Neural cell (in vitro differentiated cells): ENCODE results near the gene CBFA2T2. TPM values are rescaled to one million over a fixed set of nuclear protein-coding genes. Genes with fewer than 3 reads are reported as not detected.

Source experiments
- H2AFZ ChIP-seq: fragments of 200-600, 300-800 bp; sonication (generic), shearing (Covaris generic); 2 replicates; pipeline ENCODE4 v1.6.0; 2014; ENCODE audit warnings: low read depth, mild to moderate bottlenecking, antibody characterized with exemption, low read length, moderate library complexity
- H3F3A ChIP-seq: fragments of 200-600 bp; shearing (Covaris generic); 2 replicates; pipeline ENCODE4 v1.6.1; 2016; ENCODE audit warnings: mild to moderate bottlenecking, moderate library complexity, mixed read lengths, antibody characterized with exemption, low read length; ENCODE audit not compliant: insufficient read depth, poor library complexity, severe bottlenecking
- H3K27ac ChIP-seq: fragments of 200-600, 300-800 bp; sonication (generic), shearing (Covaris generic); 2 replicates; pipeline ENCODE4 v1.5.1; 2014; ENCODE audit warnings: mild to moderate bottlenecking, low read length, moderate library complexity
- H3K27me3 ChIP-seq: fragments of 300-800, 200-600 bp; sonication (generic), shearing (Covaris generic); 2 replicates; pipeline ENCODE4 v1.6.0; 2014; ENCODE audit warnings: mild to moderate bottlenecking, low read depth, low read length, moderate library complexity; ENCODE audit not compliant: insufficient read depth
- H3K36me3 ChIP-seq: fragments of 300-800, 200-600 bp; sonication (generic), shearing (Covaris generic); 2 replicates; pipeline ENCODE4 v1.5.1; 2014; ENCODE audit warnings: mild to moderate bottlenecking, antibody characterized with exemption, low read length, moderate library complexity; ENCODE audit not compliant: insufficient read depth
- H3K4me2 ChIP-seq: fragments of 300-800, 200-600 bp; sonication (generic), shearing (Covaris generic); 2 replicates; pipeline ENCODE4 v1.6.0; 2014; ENCODE audit warnings: mild to moderate bottlenecking, low read length
- H3K4me3 ChIP-seq: fragments of 300-800, 200-600 bp; sonication (generic), shearing (Covaris generic); 2 replicates; pipeline ENCODE4 v1.5.1; 2014; ENCODE audit warnings: mild to moderate bottlenecking, low read length, moderate library complexity
- H3K79me2 ChIP-seq: fragments of 200-600 bp; shearing (Covaris generic); replicated peaks from 2 replicates; pipeline ENCODE4 v1.6.0; 2014; ENCODE audit warnings: mild to moderate bottlenecking, low read length, moderate library complexity; ENCODE audit not compliant: insufficient read depth
- H3K9ac ChIP-seq: fragments of 300-800, 200-600 bp; sonication (generic), shearing (Covaris generic); 2 replicates; pipeline ENCODE4 v1.6.1; 2016; ENCODE audit warnings: mild to moderate bottlenecking, low read length, mixed read lengths
- H3K9me2 ChIP-seq: fragments of 200-600 bp; shearing (Covaris generic); 2 replicates; pipeline ENCODE4 v1.6.1; 2016; ENCODE audit warnings: mild to moderate bottlenecking, low read length, mixed read lengths; ENCODE audit not compliant: insufficient read depth
- H3K9me3 ChIP-seq: fragments of 200-600, 300-800 bp; sonication (generic), shearing (Covaris generic); 2 replicates; pipeline ENCODE4 v1.6.1; 2016; ENCODE audit warnings: mild to moderate bottlenecking, mixed run types, low read length, moderate library complexity, mixed read lengths
- H4K20me1 ChIP-seq: fragments of 200-600 bp; shearing (Covaris generic); 2 replicates; pipeline ENCODE4 v1.6.1; 2016; ENCODE audit warnings: mild to moderate bottlenecking, mixed run types; ENCODE audit not compliant: insufficient read depth
- EP300 ChIP-seq: fragments of 450-650 bp; conservative IDR thresholded peaks from 2 replicates; pipeline ENCODE4 v1.6.1; 2014; ENCODE audit warnings: antibody characterized with exemption, mild to moderate bottlenecking, moderate library complexity; ENCODE audit not compliant: poor library complexity, severe bottlenecking
- EZH2 ChIP-seq: fragments of 200-600, 300-800 bp; shearing (Covaris generic), sonication (generic); IDR thresholded peaks from 2 replicates; pipeline ENCODE4 v1.6.1; 2014; ENCODE audit warnings: antibody characterized with exemption, low read length, borderline replicate concordance, mild to moderate bottlenecking; ENCODE audit not compliant: insufficient read depth, poor library complexity, severe bottlenecking
- MXI1 ChIP-seq: fragments of 450-650 bp; conservative IDR thresholded peaks from 2 replicates; pipeline ENCODE4 v1.6.1; 2014; ENCODE audit warnings: antibody characterized with exemption, mild to moderate bottlenecking; ENCODE audit not compliant: poor library complexity, severe bottlenecking
- POLR2AphosphoS5 ChIP-seq: IDR thresholded peaks from 2 replicates; pipeline ENCODE4 v1.6.1; 2012
- RAD21 ChIP-seq: fragments of 450-650 bp; conservative IDR thresholded peaks from 2 replicates; pipeline ENCODE4 v1.6.1; 2014; ENCODE audit warnings: antibody characterized with exemption, mild to moderate bottlenecking, moderate library complexity
- REST ChIP-seq: IDR thresholded peaks from 2 replicates; pipeline ENCODE4 v1.6.1; 2012; ENCODE audit warnings: borderline replicate concordance
- SMC3 ChIP-seq: fragments of 450-650 bp; conservative IDR thresholded peaks from 2 replicates; pipeline ENCODE4 v1.6.1; 2014; ENCODE audit warnings: antibody characterized with exemption, mild to moderate bottlenecking, moderate library complexity; ENCODE audit not compliant: poor library complexity
- TAF1 ChIP-seq: IDR thresholded peaks from 2 replicates; pipeline ENCODE4 v1.6.1; 2012; ENCODE audit warnings: low read depth
- polyA plus RNA-seq: library from polyadenylated mRNA; depleted of rRNA; stranded (reverse); fragments of >200 nt; gene quantifications from 2 replicates; pipeline ENCODE4 v1.2.3, GENCODE V29; 2014
- TF ChIP-seq, protein P1 (sequence below): fragments of 450-650 bp; IDR thresholded peaks from 2 replicates; pipeline ENCODE4 v1.5.1; 2014; ENCODE audit warnings: antibody characterized with exemption, mild to moderate bottlenecking, moderate library complexity; ENCODE audit not compliant: poor library complexity, severe bottlenecking

CBFA2T2 gene
- polyA plus RNA-seq, 1 donor from 2014 or later, result 15.9 TPM

GRCh38 chr20:33693289-33693688, 203.4 kb downstream of the CBFA2T2 start:
- H4K20me1 ChIP-seq, result no peaks in the 10 kb centered on the region
- no peaks in the 10 kb centered on the region for H3K9me3 ChIP-seq
- H3K9me2 ChIP-seq, result no peaks in the 10 kb centered on the region
- no peak overlapping the region for H2AFZ ChIP-seq
- H3F3A ChIP-seq, result no peaks in the 10 kb centered on the region
- no peaks in the 10 kb centered on the region for H3K79me2 ChIP-seq
- TF ChIP-seq TAF1 (no peak), RAD21 (no peak), EZH2 (no peak), POLR2AphosphoS5 (no peak), SMC3 (no peak), EP300 (no peak), REST (no peak), MXI1 (no peak)
- TF ChIP-seq, protein P1, sequence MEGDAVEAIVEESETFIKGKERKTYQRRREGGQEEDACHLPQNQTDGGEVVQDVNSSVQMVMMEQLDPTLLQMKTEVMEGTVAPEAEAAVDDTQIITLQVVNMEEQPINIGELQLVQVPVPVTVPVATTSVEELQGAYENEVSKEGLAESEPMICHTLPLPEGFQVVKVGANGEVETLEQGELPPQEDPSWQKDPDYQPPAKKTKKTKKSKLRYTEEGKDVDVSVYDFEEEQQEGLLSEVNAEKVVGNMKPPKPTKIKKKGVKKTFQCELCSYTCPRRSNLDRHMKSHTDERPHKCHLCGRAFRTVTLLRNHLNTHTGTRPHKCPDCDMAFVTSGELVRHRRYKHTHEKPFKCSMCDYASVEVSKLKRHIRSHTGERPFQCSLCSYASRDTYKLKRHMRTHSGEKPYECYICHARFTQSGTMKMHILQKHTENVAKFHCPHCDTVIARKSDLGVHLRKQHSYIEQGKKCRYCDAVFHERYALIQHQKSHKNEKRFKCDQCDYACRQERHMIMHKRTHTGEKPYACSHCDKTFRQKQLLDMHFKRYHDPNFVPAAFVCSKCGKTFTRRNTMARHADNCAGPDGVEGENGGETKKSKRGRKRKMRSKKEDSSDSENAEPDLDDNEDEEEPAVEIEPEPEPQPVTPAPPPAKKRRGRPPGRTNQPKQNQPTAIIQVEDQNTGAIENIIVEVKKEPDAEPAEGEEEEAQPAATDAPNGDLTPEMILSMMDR, result no peak
- no peak overlapping the region for H3K9ac ChIP-seq
- no peak overlapping the region for H3K27ac ChIP-seq
- H3K36me3 ChIP-seq, result no peaks in the 10 kb centered on the region
- no peak overlapping the region for H3K4me2 ChIP-seq
- H3K27me3 ChIP-seq, result no peaks in the 10 kb centered on the region
- no peak overlapping the region for H3K4me3 ChIP-seq

DNA sequence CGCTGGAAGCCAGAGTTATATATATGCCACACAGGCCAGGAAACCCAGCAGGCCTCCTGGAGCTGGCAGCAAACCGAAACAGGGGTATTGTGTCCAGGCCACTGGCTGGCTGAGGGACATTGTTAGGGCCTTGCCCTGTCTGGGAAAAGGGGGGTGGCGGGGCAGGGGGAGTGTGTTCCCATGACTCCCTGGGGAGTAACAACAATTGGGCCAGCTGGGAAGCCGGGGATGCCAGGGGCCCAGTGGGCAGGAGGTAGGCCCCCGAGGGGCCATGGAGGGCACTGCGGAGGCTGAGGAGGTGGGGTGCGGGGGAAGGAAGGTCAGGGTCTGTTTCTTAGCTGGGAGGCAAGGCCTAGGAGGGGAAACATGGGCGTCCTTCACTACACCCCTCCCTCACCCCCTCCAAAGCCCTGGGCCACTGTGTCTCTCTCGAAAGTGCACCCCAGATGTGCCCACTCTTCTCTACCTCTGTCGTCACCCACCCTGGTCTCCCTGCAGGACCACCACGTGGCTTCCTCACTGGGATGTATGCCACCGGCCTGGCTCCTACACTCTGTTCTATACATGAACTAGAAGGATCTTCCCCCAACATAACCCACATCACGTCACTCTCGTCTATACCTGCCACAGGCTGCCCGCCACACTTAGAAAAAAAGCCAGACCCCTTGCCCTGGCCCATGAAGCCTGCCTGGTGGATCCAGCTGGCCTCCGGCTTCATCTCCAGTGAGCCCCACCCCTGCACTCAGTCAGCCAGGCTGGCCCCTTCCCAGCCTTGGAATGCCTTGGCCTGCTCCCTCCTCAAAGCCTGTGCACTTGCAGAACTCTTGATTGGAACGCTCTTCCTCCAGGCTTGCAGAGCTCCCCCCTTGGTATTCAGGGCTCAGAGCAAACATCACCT, 204.1 kb downstream of the CBFA2T2 start:
- no peak overlapping the region for H3K27ac ChIP-seq
- H3K27me3 ChIP-seq, result no peaks in the 10 kb centered on the region
- H2AFZ ChIP-seq, result no peak overlapping the region

More for the DNA sequence above, 204.1 kb downstream of the CBFA2T2 start:
- TF ChIP-seq TAF1 (no peak), RAD21 (no peak), POLR2AphosphoS5 (no peak), EZH2 (no peak), EP300 (no peak), MXI1 (no peak), SMC3 (no peak)
- TF ChIP-seq, protein P1, result no peak
- Histone ChIP-seq H3K4me3 (no peak overlapping the region), H3K9me2 (no peaks in the 10 kb centered on the region), H3K36me3 (no peaks in the 10 kb centered on the region), H3F3A (no peaks in the 10 kb centered on the region), H3K9ac (no peak overlapping the region), H3K79me2 (no peaks in the 10 kb centered on the region), H3K4me2 (no peak overlapping the region), H3K9me3 (no peaks in the 10 kb centered on the region), H4K20me1 (no peaks in the 10 kb centered on the region)
